ENCODE data around the gene APOL5.
"Not testable (repeated sequence)": the region's sequence is repeated elsewhere in the genome, so short reads cannot be mapped to it uniquely, and the experiment has no call there.

APOL5 gene

DNA sequence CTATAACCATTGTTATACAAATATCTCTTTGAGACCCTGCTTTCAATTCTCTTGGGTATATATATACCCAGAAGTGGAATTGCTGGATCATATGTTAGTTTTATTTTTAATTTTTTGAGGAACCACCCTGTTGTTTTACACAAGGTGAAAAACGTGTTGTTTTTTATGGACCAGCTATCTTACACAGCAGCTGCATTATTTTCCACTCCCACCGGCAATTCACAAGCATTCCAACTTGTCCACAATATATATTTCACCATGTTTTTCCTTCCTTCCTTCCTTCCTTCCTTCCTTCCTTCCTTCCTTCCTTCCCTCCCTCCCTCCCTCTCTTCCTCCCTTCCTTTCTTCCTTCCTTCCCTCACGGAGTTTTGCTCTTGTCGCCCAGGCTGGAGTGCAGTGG, 6.3 kb upstream of the APOL5 start:
- DNase-seq (ENCODE audit: low read depth): no peak

DNA sequence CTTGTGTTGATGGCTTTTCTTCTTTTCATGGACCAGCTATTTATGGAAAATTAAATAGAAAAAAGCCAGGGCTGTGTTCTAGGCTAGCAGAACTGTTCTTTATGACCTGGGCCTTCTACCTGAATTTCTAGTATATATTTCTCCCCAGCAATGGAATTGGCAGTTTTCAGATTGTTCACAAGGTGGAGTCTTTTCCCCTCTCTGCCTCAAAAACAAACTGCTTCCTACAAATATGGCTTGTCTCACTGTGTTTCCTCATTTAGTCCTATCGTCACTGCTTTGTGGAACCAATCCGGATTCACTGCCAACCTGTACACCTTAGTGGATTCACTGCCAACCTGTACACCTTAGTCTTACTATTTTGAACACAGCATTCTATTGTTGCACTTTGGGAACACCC, 5.0 kb upstream of the APOL5 start:
- DNase-seq (ENCODE audit: low read depth): no peak

GRCh38 chr22:35719212-35719875, 1.7 kb downstream of the APOL5 start:
- no peak for DNase-seq (ENCODE audit: low read depth)

- DNase-seq (ENCODE audit: low read depth): no peak
Observed at GRCh38 chr22:35721960-35722359, 4.3 kb downstream of the APOL5 start.

- DNase-seq (ENCODE audit: low read depth): no peak
Observed at GRCh38 chr22:35725521-35725920, 7.8 kb downstream of the APOL5 start.

GRCh38 chr22:35726398-35726797, 8.7 kb downstream of the APOL5 start:
- DNase-seq (ENCODE audit: low read depth): no peak

DNA sequence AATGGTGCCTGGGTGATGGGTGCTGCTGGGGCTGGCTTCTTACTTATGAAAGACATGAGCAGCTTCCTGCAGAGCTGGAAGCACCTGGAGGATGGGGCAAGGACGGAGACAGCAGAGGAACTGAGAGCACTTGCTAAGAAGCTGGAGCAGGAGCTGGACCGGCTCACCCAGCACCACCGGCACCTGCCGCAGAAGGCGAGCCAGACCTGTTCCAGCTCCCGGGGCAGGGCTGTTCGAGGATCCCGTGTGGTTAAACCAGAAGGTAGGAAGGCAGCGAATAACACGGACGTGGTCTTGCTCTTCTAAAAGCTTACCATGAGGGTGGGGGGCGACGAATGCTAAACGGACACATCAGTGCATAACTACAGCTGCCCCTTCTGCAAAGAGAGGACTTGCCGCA, 9.3 kb downstream of the APOL5 start:
- no peak for DNase-seq (ENCODE audit: low read depth)

DNA sequence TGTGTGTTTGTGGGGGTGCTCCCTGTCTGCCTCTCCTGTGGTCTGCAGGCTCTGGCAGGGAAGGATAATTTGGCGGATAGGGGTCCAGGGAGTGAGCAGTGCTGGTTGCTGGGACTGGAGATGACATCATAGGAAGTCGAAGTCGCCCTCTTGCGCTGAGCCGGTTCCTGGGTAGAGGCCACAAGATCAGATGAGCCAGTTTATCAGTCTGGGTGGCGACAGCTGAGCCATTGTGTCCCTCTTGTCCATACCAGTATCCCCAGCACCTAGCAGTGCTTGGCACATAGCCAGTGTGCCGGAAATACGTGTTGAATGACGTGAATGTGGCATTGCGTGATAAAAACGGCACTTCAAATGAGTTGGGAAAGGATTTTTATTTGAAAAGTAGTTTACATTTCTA, 9.8 kb downstream of the APOL5 start:
- DNase-seq (ENCODE audit: low read depth): no peak

DNA sequence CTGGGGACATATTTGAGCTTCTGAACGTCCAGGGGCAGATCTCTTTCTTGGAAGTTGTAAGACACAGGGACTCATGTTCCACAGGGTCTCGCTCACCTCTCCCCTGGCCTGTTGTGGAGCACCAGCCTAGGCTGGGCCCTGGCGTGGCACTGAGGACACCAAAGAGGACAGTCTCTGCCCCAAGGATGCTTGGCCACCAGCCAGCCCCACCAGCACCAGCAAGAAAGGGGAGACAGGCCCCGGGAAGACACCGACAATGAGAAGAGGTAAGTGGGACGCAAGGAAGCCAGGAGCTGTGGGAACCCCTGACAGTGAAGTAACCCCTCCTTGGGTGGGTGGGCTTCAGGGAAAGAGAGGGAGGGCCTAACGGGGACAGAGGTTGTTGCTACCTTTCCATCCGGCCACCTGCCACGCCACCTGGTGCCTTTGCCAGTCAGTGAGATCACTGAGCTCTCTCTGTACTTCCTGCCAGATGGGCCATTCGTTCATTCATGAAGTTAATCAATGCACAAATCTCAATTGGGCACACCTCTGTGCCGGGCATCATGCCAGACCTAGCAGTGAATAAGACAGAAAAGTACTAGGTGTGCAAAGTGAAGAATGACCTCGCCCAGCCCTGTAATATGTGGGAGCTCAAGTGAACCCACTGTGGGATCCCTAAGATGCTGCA, 11.1 kb downstream of the APOL5 start:
- no peak for DNase-seq (ENCODE audit: low read depth)

GRCh38 chr22:35729309-35729698, 11.6 kb downstream of the APOL5 start:
- no peak for DNase-seq (ENCODE audit: low read depth)

GRCh38 chr22:35731321-35731720, 13.6 kb downstream of the APOL5 start:
- DNase-seq (ENCODE audit: low read depth): no peak

- no peak for DNase-seq (ENCODE audit: low read depth)
Observed at GRCh38 chr22:35732116-35732515, 14.4 kb downstream of the APOL5 start.

DNA sequence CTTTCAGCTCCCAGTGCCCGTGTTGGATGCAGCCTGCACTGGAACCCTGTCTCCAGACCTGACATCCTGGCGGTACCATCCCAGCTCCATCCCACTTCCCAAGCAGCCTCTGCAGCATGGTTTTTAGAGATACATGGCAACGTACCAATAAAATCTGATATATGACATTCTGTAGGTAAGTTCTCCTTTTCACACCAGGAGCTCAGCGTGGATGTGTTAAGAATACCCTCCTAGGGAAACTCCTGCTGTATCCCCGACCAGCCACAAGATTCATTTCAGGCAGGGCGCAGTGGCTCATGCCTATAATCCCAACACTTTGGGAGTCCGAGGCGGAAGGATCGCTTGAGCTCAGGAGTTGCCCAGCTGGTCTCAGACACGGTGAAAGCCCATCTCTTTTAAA, 15.4 kb downstream of the APOL5 start:
- DNase-seq (ENCODE audit: low read depth): no peak

- DNase-seq (ENCODE audit: low read depth): no peak
Observed at GRCh38 chr22:35733791-35734516, 16.3 kb downstream of the APOL5 start.

- no peak for DNase-seq (ENCODE audit: low read depth)
Observed at GRCh38 chr22:35734517-35734827, 16.8 kb downstream of the APOL5 start.

- DNase-seq (ENCODE audit: low read depth): no peak
Observed at GRCh38 chr22:35735542-35735941, 17.9 kb downstream of the APOL5 start.

DNA sequence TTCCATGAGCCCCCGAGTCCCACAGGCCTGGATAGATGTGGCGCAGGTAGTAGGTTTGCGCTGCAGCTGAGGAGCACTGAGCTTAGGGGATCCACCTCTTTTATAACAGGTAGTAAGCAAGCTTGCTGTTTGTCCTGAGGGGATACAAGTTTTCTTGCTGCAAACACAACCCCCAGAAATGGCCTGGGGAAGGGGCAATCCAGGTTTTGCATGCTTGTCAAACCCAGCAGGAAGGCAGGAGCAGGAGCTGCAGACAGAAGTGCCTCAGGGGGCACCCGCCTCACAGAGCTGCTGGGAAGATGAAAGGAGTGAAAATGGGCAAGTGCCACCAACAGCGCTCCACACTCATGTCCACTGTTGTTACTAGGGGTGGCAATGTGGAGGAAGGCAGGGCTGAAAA, 18.5 kb downstream of the APOL5 start:
- DNase-seq (ENCODE audit: low read depth): no peak

- DNase-seq (ENCODE audit: low read depth): no peak
Observed at GRCh38 chr22:35736701-35737100, 19.0 kb downstream of the APOL5 start.

DNA sequence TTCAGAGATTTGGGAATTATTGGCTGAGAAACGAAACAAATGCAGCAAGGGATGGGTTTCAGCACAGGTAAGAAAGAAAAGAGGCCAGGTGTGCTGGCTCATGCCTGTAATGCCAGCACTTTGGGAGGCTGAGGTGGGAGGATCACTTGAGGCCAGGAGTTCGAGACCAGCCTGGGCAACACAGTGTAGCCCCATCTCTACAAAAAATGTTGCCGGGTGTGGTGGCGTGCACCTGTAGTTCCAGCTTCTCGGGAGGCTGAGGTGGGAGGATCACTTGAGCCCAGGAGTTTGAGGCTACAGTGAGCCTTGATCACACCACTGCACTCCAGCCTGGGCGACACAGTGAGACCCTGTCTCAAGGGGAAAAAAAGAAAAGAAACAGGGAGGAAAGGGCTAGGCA, 20.2 kb downstream of the APOL5 start:
- not testable (repeated sequence) for DNase-seq (ENCODE audit: low read depth)

DNA sequence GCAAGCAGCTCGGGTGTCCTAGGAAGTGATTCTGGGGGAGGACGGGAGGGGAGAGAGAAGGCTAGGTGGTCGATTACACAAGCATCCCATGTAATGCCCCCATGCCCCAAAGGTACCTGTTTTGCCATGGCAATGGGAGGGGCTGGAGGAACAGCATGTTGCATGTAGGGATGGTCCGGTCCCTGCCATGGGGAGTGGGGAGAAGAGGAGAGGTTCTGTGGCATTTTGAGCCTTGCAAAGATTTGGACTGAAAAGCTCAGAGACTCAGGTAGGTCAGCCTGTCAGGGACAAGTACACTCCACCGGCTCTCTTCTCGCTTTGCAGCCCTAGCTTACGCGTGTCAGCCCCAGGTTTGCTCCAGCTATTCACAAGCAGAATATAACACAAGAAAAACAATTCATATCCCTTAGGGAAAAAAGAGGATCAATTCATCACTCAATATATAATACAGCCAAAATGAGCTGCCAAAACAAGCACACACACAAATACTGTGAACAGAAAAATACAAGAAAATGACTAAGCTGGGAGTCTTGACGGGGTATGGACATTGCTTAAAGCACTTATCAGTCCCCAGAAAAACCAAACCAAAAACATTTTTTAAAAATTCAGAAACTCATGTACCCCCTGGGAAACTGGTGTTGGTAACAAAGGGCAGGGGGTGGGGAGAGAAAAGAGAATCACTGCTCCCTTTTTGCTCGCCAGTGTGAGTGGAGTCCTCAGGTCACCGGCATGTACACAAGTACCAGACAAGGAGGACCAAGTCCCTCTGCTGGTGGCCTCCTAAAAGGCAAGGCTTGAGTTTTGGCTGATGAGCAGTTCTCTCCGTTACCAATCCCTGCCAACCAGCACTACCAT, 21.6 kb downstream of the APOL5 start:
- DNase-seq (ENCODE audit: low read depth): no peak

DNA sequence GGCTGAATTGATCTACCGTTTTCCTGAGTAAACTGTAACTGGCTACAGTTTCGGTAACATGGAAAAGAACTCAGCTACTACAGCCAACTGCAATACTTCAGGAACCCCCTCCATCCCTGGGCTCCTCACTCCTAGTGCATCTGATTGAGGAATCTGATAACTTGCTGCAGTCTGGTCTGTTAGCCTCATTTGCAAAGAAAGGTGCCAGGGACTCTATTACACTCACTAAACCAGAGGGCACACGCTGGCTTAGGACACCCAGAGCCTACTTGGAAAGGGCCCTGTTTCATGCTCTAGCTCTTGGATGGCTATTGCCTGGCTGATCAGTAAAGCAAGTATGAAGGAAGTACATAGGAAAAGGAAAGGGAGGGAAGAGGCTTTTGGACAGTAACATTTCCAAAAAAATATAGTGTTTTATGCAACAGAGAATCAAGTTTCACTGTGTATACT, 22.3 kb downstream of the APOL5 start:
- no peak for DNase-seq (ENCODE audit: low read depth)

DNA sequence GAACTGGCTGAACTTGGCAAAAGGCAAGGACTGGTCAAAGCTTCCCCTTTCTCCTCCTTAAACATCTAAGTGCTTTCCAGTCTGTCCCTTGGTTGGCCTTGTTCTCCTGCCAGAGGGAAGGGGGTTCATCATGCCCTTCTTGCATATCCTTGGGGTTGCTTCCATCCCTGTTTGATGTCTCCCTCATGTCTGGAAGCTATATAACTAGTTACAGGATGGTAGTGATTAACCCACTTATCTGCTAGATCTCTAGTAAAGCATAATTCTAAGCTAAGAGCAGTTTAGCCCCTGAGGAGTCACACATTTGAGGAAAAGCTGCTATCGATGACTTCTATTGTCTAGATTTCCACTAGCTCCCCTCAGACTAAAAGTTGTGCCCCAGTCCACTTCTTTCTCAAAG, 22.9 kb downstream of the APOL5 start:
- DNase-seq (ENCODE audit: low read depth): no peak
